Panc1 (cell line): ENCODE data around the gene DPPA5. TPM values are rescaled to one million over a fixed set of nuclear protein-coding genes. Genes with fewer than 3 reads are reported as not detected.

Experiments used
- ATAC-seq: fragments of 200-7000 bp; cut with Tn5 transposase; 2 replicates; pipeline ENCODE4 v1.9.1; 2020; ENCODE audit warnings: mild to moderate bottlenecking, moderate library complexity
- BruUV-seq: library from RNA; stranded (reverse); fragments of 400-500 nt; replicated peaks from 2 replicates; lab custom pipeline; 2021; lab: Mats Ljungman, UMichigan
- CTCF ChIA-PET: fragments of 300-600 bp; sonication (Branson Sonifier 250); formaldehyde crosslinking; loops from one replicate; lab custom pipeline; 2022; ENCODE audit warnings: antibody characterized with exemption; lab: Charles Lee
- POLR2A ChIA-PET: fragments of 300-600 bp; sonication (Branson Sonifier 250); formaldehyde crosslinking; loops from one replicate; lab custom pipeline; 2022; ENCODE audit warnings: antibody characterized with exemption; lab: Charles Lee
- DNase-seq: peaks from one replicate; pipeline ENCODE4 v3.0.0-alpha.2; 2010; ENCODE audit warnings: low read depth, low spot score
- H3K27ac ChIP-seq: 2 replicates; pipeline ENCODE4 v1.5.1; 2011; ENCODE audit warnings: mild to moderate bottlenecking, low read length, inconsistent platforms
- H3K27me3 ChIP-seq: fragments of 200-500 bp; sonication (Bioruptor generic); 2 replicates; pipeline ENCODE4 v1.6.0; 2014; ENCODE audit warnings: low read length, inconsistent platforms; ENCODE audit not compliant: control insufficient read depth, insufficient read depth
- H3K36me3 ChIP-seq: fragments of 200-500 bp; sonication (Bioruptor generic); 2 replicates; pipeline ENCODE4 v1.5.1; 2014; ENCODE audit warnings: inconsistent platforms, mild to moderate bottlenecking, low read length, moderate library complexity; ENCODE audit not compliant: control insufficient read depth, insufficient read depth
- H3K4me1 ChIP-seq: 2 replicates; pipeline ENCODE4 v1.5.1; 2011; ENCODE audit warnings: inconsistent platforms, mild to moderate bottlenecking, low read length, moderate library complexity; ENCODE audit not compliant: control insufficient read depth, insufficient read depth
- H3K4me3 ChIP-seq, 2 experiments: 2 replicates each; pipeline ENCODE4 v1.5.1; 2011 to 2012; ENCODE audit warnings: low read depth in 2 of 2, low read length in 2 of 2, mild to moderate bottlenecking in 2 of 2, inconsistent platforms in 1 of 2, moderate library complexity in 1 of 2
- H3K9me3 ChIP-seq: fragments of 200-500 bp; sonication (Bioruptor generic); 2 replicates; pipeline ENCODE4 v1.5.1; 2014; ENCODE audit warnings: low read depth, mild to moderate bottlenecking, inconsistent platforms, low read length, moderate library complexity; ENCODE audit not compliant: control insufficient read depth, insufficient read depth
- CTCF ChIP-seq: fragments of 450-650 bp; IDR thresholded peaks from 2 replicates; pipeline ENCODE4 v1.5.1; 2017; ENCODE audit warnings: mild to moderate bottlenecking
- POLR2AphosphoS5 ChIP-seq: IDR thresholded peaks from 2 replicates; pipeline ENCODE4 v1.6.1; 2012; ENCODE audit warnings: mild to moderate bottlenecking, low read depth, low read length, moderate library complexity
- REST ChIP-seq, 2 experiments: IDR thresholded peaks; 2 replicates each; pipeline ENCODE4 v1.6.1; 2011 to 2012; ENCODE audit warnings: low read depth in 2 of 2, control low read depth in 1 of 2, low read length in 1 of 2, mild to moderate bottlenecking in 1 of 2, moderate library complexity in 1 of 2; ENCODE audit not compliant: insufficient read depth in 1 of 2
- SIN3A ChIP-seq: IDR thresholded peaks from 2 replicates; pipeline ENCODE4 v1.6.1; 2012; ENCODE audit warnings: low read depth, mild to moderate bottlenecking, low read length, moderate library complexity, borderline replicate concordance; ENCODE audit not compliant: insufficient read depth
- TCF7L2 ChIP-seq: IDR thresholded peaks from 2 replicates; pipeline ENCODE4 v1.6.1; 2011; ENCODE audit warnings: mild to moderate bottlenecking, low read depth, low read length, inconsistent platforms
- in situ Hi-C: cut with HindIII; loops from 2 replicates; pipeline ENCODE4 v1.10.0; 2016; ENCODE audit warnings: low sequenced_read_pairs, low pct_unique_long_range_greater_than_20kb
- intact Hi-C: fragments of 100-400 bp; cut with micrococcal nuclease; formaldehyde crosslinking; loops from one replicate; pipeline ENCODE4 v1.10.0; 2022; ENCODE audit not compliant: unreplicated experiment
- total RNA-seq: library from RNA; stranded (reverse); gene quantifications from one replicate; pipeline ENCODE4 v1.2.1, GENCODE V29; 2021; ENCODE audit not compliant: unreplicated experiment

Gene DPPA5
- total RNA-seq, 1 experiment from 2014 or later: not detected

- Histone ChIP-seq H3K27me3 (peaks cover 2% of the 10 kb centered on the region; the same call in 1 of the 2 replicates), H3K36me3 (no peaks in the 10 kb centered on the region), H3K9me3 (no peaks in the 10 kb centered on the region), H3K4me3 (no peak overlapping the region), H3K4me1 (no peaks in the 10 kb centered on the region), H3K27ac (no peak overlapping the region)
- ChIA-PET POLR2A (no interaction called here), CTCF (no interaction called here)
- no peak for DNase-seq
- intact Hi-C loops: no loop called here
- ATAC-seq: no peak
- in situ Hi-C loops: no loop called here
- 0 out of 2 replicates have a peak, but pooled peaks have one; percentile 19 for TF ChIP-seq TCF7L2
- no peak for TF ChIP-seq REST (IDR thresholded peaks at IDR 0.05; ENCODE audit: insufficient read depth in 1 of 2, low read depth in 2 of 2, low read length in 1 of 2)
- no peak for TF ChIP-seq CTCF
- no peak for TF ChIP-seq SIN3A
- TF ChIP-seq POLR2AphosphoS5: no peak
- BruUV-seq: no TSS peak
Measured at GRCh38 chr6:73340048-73340447, 14.0 kb downstream of the DPPA5 start.

GRCh38 chr6:73339340-73339739 lies 14.7 kb downstream of the DPPA5 start:
- CTCF ChIA-PET: no interaction called here
- POLR2A ChIA-PET: no interaction called here
- in situ Hi-C loops (no loop called here), intact Hi-C loops (no loop called here)
- Histone ChIP-seq H3K27me3 (peaks cover 2% of the 10 kb centered on the region; the same call in 1 of the 2 replicates), H3K27ac (no peak overlapping the region), H3K4me1 (no peaks in the 10 kb centered on the region), H3K9me3 (no peaks in the 10 kb centered on the region), H3K36me3 (no peaks in the 10 kb centered on the region), H3K4me3 (no peak overlapping the region)
- no peak for DNase-seq
- peak; percentile 70 for ATAC-seq
- BruUV-seq: no TSS peak
- TF ChIP-seq REST (IDR thresholded peaks at IDR 0.05; ENCODE audit: insufficient read depth in 1 of 2, low read depth in 2 of 2, low read length in 1 of 2): no peak
- no peak for TF ChIP-seq TCF7L2
- TF ChIP-seq SIN3A: no peak
- no peak for TF ChIP-seq CTCF
- no peak for TF ChIP-seq POLR2AphosphoS5
